Ovary (tissue), 3 donors: ENCODE data around the gene RPRML.

ENCODE experiments used
- CTCF ChIP-seq, 3 donors: fragments of 450-650 bp in 2 of 3; fragments of 200-600 bp in 1 of 3; IDR thresholded peaks; one replicate each; pipeline versions ENCODE4 v1.5.1 to v1.8.0; 2016 to 2022; ENCODE audit warnings: antibody characterized with exemption in 3 of 3, mild to moderate bottlenecking in 1 of 3
- POLR2A ChIP-seq: fragments of 450-650 bp; IDR thresholded peaks from one replicate; pipeline ENCODE4 v1.6.1; 2017; ENCODE audit warnings: antibody characterized with exemption, mild to moderate bottlenecking, moderate library complexity
- donor health status: DM: no; HTN: no; CAD: no.

- TF ChIP-seq CTCF (IDR thresholded peaks at IDR 0.05) (no peak), POLR2A (no peak)
These were observed 1.1 kb downstream of the RPRML start for GRCh38 chr17:46977750-46978488.
